ENCODE data around the gene GNAI3.

- TF ChIP-seq CTCF (IDR thresholded peaks at IDR 0.05) (no peak), BHLHE40 (IDR thresholded peaks at IDR 0.05; ENCODE audit: low read depth, low read length) (no peak), RAD21 (conservative IDR thresholded peaks at IDR 0.05 in 1 of 2, IDR thresholded peaks at IDR 0.05 in 1 of 2) (no peak)
Measured at GRCh38 chr1:109639841-109640184, 91.4 kb downstream of the GNAI3 start.

Measured in A549 (cell line).